HepG2 (cell line): ENCODE data around the gene ZNRF3. TPM values are rescaled to one million over a fixed set of nuclear protein-coding genes. Genes with fewer than 3 reads are reported as not detected.
A peak's percentile ranks its signal among the peaks of the same experiment; 100 is the strongest.

Experiments used
- ARNTL ChIP-seq: sonication (generic); formaldehyde crosslinking; IDR thresholded peaks from 2 replicates; pipeline ENCODE4 v1.4.0; 2020; ENCODE audit warnings: mild to moderate bottlenecking, missing genetic modification reagents
- CAMTA2 ChIP-seq: sonication (generic); formaldehyde crosslinking; IDR thresholded peaks from 2 replicates; pipeline ENCODE4 v1.4.0; 2020; ENCODE audit warnings: mild to moderate bottlenecking, missing genetic modification reagents, borderline replicate concordance
- GABPA ChIP-seq, 2 experiments: IDR thresholded peaks; 2 replicates each; pipeline ENCODE4 v1.6.1; 2011 to 2016; ENCODE audit warnings: low read depth in 2 of 2, low read length in 1 of 2, missing biosample characterization in 1 of 2, missing genetic modification characterization in 1 of 2
- HINFP ChIP-seq: sonication (generic); formaldehyde crosslinking; IDR thresholded peaks from 2 replicates; pipeline ENCODE4 v1.4.0; 2020; ENCODE audit warnings: low read depth, mild to moderate bottlenecking, missing genetic modification reagents
- IRF2 ChIP-seq: IDR thresholded peaks from 2 replicates; pipeline ENCODE4 v1.6.1; 2018; ENCODE audit warnings: missing genetic modification reagents, missing compliant biosample characterization
- NAIF1 ChIP-seq: sonication (generic); formaldehyde crosslinking; IDR thresholded peaks from 2 replicates; pipeline ENCODE4 v1.5.0; 2020; ENCODE audit warnings: mild to moderate bottlenecking, missing genetic modification reagents, borderline replicate concordance
- PHF20 ChIP-seq: sonication (generic); formaldehyde crosslinking; IDR thresholded peaks from 2 replicates; pipeline ENCODE4 v1.5.0; 2020; ENCODE audit warnings: mild to moderate bottlenecking, missing genetic modification reagents
- PHF21A ChIP-seq: sonication (generic); formaldehyde crosslinking; IDR thresholded peaks from 2 replicates; pipeline ENCODE4 v1.5.0; 2020; ENCODE audit warnings: mild to moderate bottlenecking, missing genetic modification reagents
- RBFOX2 ChIP-seq: fragments of 200-400 bp; formaldehyde crosslinking; IDR thresholded peaks from 2 replicates; pipeline ENCODE4 v1.6.1; 2017; ENCODE audit warnings: low read depth, mild to moderate bottlenecking, low read length
- RBM39 ChIP-seq: fragments of 200-400 bp; formaldehyde crosslinking; IDR thresholded peaks from one replicate; pipeline ENCODE4 v1.6.1; 2018; ENCODE audit warnings: antibody characterized with exemption, mild to moderate bottlenecking, low read depth, low read length; ENCODE audit not compliant: poor library complexity, severe bottlenecking
- SPEN ChIP-seq: sonication (generic); formaldehyde crosslinking; IDR thresholded peaks from 2 replicates; pipeline ENCODE4 v1.5.1; 2020; ENCODE audit warnings: low read depth, mild to moderate bottlenecking, missing genetic modification reagents
- TGIF2 ChIP-seq: IDR thresholded peaks from 2 replicates; pipeline ENCODE4 v1.6.1; 2016; ENCODE audit warnings: control low read depth, missing compliant biosample characterization
- ZFYVE20 ChIP-seq: sonication (generic); formaldehyde crosslinking; IDR thresholded peaks from 2 replicates; pipeline ENCODE4 v1.8.0; 2023; ENCODE audit warnings: low read depth, mild to moderate bottlenecking, moderate library complexity, missing genetic modification reagents, borderline replicate concordance
- ZNF12 ChIP-seq: sonication (generic); formaldehyde crosslinking; IDR thresholded peaks from 2 replicates; pipeline ENCODE4 v1.5.0; 2020; ENCODE audit warnings: missing genetic modification reagents
- ZNF503 ChIP-seq: sonication (generic); formaldehyde crosslinking; IDR thresholded peaks from 2 replicates; pipeline ENCODE4 v1.4.0; 2020; ENCODE audit warnings: missing genetic modification reagents
- ZNF780A ChIP-seq: sonication (generic); formaldehyde crosslinking; IDR thresholded peaks from 2 replicates; pipeline ENCODE4 v1.8.0; 2022; ENCODE audit warnings: mild to moderate bottlenecking, missing genetic modification reagents, moderate library complexity
- polyA plus RNA-seq, 8 experiments: library from polyadenylated mRNA; depleted of rRNA in 3 of 8; stranded (reverse) in 7 of 8; unstranded in 1 of 8; fragments of >200 nt; fragmentation: Illumina TruSeq in 4 of 8; extraction: Trizol in 4 of 8; gene quantifications; 2 replicates each; pipeline versions ENCODE4 v1.2.1 to v1.2.3, GENCODE V29; 2011 to 2016; ENCODE audit warnings: low read depth in 4 of 8, missing spikeins in 1 of 8, mixed read lengths in 1 of 8; ENCODE audit not compliant: insufficient read depth in 1 of 8
- total RNA-seq, 5 experiments: library from RNA; depleted of rRNA; stranded (reverse); fragments of >200 nt; fragmentation: Illumina TruSeq; extraction: Trizol; gene quantifications; 2 replicates each; pipeline ENCODE4 v1.2.3, GENCODE V29; 2016; ENCODE audit warnings: low read depth in 1 of 5
- TF ChIP-seq, protein P1 (sequence below): sonication (generic); formaldehyde crosslinking; IDR thresholded peaks from 2 replicates; pipeline ENCODE4 v1.5.1; 2020; ENCODE audit warnings: mild to moderate bottlenecking, missing genetic modification reagents
- TF ChIP-seq, protein P2 (sequence below): sonication (generic); formaldehyde crosslinking; IDR thresholded peaks from 2 replicates; pipeline ENCODE4 v1.8.0; 2022; ENCODE audit warnings: missing genetic modification reagents, mild to moderate bottlenecking, moderate library complexity, borderline replicate concordance
- TF ChIP-seq, protein P3 (sequence below): sonication (generic); formaldehyde crosslinking; IDR thresholded peaks from 2 replicates; pipeline ENCODE4 v1.5.0; 2020; ENCODE audit warnings: missing genetic modification reagents, mild to moderate bottlenecking, borderline replicate concordance

ZNRF3 gene
- total and polyA plus RNA-seq, 2 of the 13 experiments (the other 11 are each of a cell fraction or from before 2014, with no cell fraction given): 20.3 to 36.7 TPM

DNA sequence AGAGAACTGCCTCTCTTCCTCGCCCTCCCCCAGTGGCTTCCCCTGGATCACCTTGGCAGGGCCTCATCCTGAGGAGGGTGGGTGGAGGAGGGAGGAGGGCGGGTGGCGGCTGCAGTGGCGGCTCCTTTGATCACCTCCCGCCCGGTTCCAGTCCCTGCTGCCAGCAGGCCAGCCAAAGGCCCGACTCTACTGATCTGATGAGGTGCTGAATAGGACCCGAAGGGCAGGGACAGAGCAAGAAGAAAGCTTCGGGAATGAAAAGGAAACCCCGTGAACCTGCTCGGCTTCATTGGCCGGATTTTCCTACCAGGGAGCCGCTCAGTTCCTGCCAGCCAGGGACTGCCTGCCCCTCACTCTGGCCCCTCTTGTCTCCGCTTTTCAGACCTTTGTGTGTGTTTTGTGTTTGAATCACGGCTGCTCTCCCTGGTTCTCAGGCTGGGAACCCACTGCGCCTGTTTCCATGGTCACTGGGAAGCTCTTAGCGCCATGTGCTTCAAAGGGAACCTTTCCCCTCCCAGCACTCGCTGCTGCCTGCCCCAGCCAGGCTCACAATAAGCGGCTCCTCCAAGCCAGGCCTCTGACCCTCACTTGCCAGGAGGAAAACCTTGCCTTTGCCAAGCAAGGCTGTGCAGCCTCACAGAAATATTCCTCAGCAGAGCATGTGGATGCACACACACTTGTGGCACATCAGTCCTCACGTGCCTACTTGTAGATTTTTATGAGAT lies 121.4 kb downstream of the ZNRF3 start (continued):
- TF ChIP-seq HINFP (CRISPR knock-in tag) (no peak), ARNTL (CRISPR knock-in tag) (peak; percentile 72; the same call in 1 of the 2 replicates), ZFYVE20 (CRISPR knock-in tag) (no peak), IRF2 (CRISPR knock-in tag) (peak; percentile 46; the same call in 1 of the 2 replicates), ZNF12 (no peak), PHF21A (CRISPR knock-in tag) (peak; percentile 63), ZNF503 (CRISPR knock-in tag) (0 out of 2 replicates have a peak, but pooled peaks have one; percentile 14), CAMTA2 (CRISPR knock-in tag) (no peak), NAIF1 (CRISPR knock-in tag) (no peak), ZNF780A (CRISPR knock-in tag) (no peak), GABPA (IDR thresholded peaks at IDR 0.05; ENCODE audit: low read depth, low read length) (no peak), GABPA (CRISPR knock-in tag; IDR thresholded peaks at IDR 0.05; ENCODE audit: low read depth) (peak; percentile 29; the same call in 1 of the 2 replicates), RBFOX2 (no peak), PHF20 (CRISPR knock-in tag) (no peak), RBM39 (no peak), TGIF2 (CRISPR knock-in tag) (no peak), SPEN (CRISPR knock-in tag) (peak; percentile 60; the same call in 1 of the 2 replicates)
- TF ChIP-seq, protein P1, sequence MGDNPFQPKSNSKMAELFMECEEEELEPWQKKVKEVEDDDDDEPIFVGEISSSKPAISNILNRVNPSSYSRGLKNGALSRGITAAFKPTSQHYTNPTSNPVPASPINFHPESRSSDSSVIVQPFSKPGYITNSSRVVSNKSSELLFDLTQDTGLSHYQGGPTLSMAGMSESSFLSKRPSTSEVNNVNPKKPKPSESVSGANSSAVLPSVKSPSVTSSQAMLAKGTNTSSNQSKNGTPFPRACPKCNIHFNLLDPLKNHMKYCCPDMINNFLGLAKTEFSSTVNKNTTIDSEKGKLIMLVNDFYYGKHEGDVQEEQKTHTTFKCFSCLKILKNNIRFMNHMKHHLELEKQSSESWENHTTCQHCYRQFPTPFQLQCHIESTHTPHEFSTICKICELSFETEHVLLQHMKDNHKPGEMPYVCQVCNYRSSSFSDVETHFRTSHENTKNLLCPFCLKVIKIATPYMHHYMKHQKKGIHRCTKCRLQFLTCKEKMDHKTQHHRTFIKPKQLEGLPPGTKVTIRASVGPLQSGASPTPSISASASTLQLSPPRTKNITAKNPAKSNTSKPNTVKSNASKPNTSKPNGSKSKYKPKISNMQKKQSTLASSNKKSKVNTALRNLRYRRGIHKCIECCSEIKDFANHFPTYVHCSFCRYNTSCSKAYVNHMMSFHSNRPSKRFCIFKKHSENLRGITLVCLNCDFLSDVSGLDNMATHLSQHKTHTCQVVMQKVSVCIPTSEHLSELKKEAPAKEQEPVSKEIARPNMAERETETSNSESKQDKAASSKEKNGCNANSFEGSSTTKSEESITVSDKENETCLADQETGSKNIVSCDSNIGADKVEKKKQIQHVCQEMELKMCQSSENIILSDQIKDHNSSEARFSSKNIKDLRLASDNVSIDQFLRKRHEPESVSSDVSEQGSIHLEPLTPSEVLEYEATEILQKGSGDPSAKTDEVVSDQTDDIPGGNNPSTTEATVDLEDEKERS (CRISPR knock-in tag): no peak
- TF ChIP-seq, protein P2, sequence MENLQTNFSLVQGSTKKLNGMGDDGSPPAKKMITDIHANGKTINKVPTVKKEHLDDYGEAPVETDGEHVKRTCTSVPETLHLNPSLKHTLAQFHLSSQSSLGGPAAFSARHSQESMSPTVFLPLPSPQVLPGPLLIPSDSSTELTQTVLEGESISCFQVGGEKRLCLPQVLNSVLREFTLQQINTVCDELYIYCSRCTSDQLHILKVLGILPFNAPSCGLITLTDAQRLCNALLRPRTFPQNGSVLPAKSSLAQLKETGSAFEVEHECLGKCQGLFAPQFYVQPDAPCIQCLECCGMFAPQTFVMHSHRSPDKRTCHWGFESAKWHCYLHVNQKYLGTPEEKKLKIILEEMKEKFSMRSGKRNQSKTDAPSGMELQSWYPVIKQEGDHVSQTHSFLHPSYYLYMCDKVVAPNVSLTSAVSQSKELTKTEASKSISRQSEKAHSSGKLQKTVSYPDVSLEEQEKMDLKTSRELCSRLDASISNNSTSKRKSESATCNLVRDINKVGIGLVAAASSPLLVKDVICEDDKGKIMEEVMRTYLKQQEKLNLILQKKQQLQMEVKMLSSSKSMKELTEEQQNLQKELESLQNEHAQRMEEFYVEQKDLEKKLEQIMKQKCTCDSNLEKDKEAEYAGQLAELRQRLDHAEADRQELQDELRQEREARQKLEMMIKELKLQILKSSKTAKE: peak; percentile 55
- TF ChIP-seq, protein P3, sequence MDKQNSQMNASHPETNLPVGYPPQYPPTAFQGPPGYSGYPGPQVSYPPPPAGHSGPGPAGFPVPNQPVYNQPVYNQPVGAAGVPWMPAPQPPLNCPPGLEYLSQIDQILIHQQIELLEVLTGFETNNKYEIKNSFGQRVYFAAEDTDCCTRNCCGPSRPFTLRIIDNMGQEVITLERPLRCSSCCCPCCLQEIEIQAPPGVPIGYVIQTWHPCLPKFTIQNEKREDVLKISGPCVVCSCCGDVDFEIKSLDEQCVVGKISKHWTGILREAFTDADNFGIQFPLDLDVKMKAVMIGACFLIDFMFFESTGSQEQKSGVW: no peak
